ENCODE data around the gene GINS1.

GINS1 gene

GRCh38 chr20:25447671-25448070, 40.2 kb downstream of the GINS1 start:
- no peaks in the 10 kb centered on the region for H3K27me3 ChIP-seq (ENCODE audit: insufficient read depth, low read length)
- H2AFZ ChIP-seq (ENCODE audit: low read depth, low read length) = no peak overlapping the region
- no peaks in the 10 kb centered on the region for H3K4me1 ChIP-seq (ENCODE audit: insufficient read depth, low read length)
- peaks cover 3% of the 10 kb centered on the region for H3K9me3 ChIP-seq (ENCODE audit: low read length)
- no peak overlapping the region for H3K4me3 ChIP-seq (ENCODE audit: low read length)
- H3K36me3 ChIP-seq (ENCODE audit: insufficient read depth, low read length) = peaks cover 58% of the 10 kb centered on the region

GRCh38 chr20:25452333-25452732, 44.9 kb downstream of the GINS1 start:
- Histone ChIP-seq H3K4me3 (ENCODE audit: low read length) (no peak overlapping the region), H2AFZ (ENCODE audit: low read depth, low read length) (no peak overlapping the region), H3K9me3 (ENCODE audit: low read length) (peaks cover 3% of the 10 kb centered on the region), H3K36me3 (ENCODE audit: insufficient read depth, low read length) (peaks cover 56% of the 10 kb centered on the region), H3K4me1 (ENCODE audit: insufficient read depth, low read length) (no peaks in the 10 kb centered on the region), H3K27me3 (ENCODE audit: insufficient read depth, low read length) (no peaks in the 10 kb centered on the region)

DNA sequence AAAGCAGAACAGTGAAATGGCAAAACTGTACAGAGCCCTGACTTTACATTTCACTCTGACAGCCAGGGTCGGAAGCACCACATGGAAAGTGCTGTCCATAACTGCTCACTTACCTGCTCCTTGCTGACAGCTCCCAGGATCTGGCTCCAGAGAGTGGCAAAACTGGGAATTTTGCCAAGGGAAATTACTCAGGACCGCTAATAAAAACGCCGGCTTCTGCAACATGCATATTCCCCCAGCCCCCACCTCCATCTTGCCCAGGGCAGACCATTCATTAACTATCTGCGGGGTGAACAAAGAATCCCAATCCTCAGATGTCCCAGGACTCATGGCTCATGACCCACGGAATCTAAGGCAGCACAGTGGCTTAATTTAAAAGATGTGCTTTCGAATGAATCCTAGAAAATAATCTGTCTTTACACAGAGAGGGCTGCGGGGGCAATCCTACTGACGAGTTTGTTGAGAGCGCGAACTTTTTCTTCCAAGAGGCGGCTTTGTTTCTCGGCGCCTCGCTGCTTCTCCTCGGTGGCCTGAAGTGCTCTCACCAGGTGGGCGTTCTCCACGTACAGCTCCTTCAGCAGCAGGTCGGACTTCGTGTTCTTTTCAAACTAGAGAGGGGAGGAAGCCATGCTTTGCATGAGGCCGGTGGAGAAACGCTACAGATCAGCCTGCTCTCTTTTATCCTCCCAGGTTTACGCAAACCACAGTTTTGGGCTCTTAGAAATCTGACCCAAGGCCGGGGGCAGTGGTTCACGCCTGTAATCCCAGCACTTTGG, 45.8 kb downstream of the GINS1 start:
- Histone ChIP-seq H3K9me3 (ENCODE audit: low read length) (no peaks in the 10 kb centered on the region), H3K36me3 (ENCODE audit: insufficient read depth, low read length) (peaks cover 57% of the 10 kb centered on the region), H3K4me3 (ENCODE audit: low read length) (no peak overlapping the region), H3K4me1 (ENCODE audit: insufficient read depth, low read length) (no peaks in the 10 kb centered on the region), H2AFZ (ENCODE audit: low read depth, low read length) (no peak overlapping the region), H3K27me3 (ENCODE audit: insufficient read depth, low read length) (no peaks in the 10 kb centered on the region)

- no peaks in the 10 kb centered on the region for H3K9me3 ChIP-seq (ENCODE audit: low read length)
- H3K4me3 ChIP-seq (ENCODE audit: low read length) = no peak overlapping the region
- H3K36me3 ChIP-seq (ENCODE audit: insufficient read depth, low read length) = peaks cover 60% of the 10 kb centered on the region
- H3K27me3 ChIP-seq (ENCODE audit: insufficient read depth, low read length) = no peaks in the 10 kb centered on the region
- no peak overlapping the region for H2AFZ ChIP-seq (ENCODE audit: low read depth, low read length)
- H3K4me1 ChIP-seq (ENCODE audit: insufficient read depth, low read length) = no peaks in the 10 kb centered on the region
Measured at GRCh38 chr20:25454153-25454900, 46.9 kb downstream of the GINS1 start.

DNA sequence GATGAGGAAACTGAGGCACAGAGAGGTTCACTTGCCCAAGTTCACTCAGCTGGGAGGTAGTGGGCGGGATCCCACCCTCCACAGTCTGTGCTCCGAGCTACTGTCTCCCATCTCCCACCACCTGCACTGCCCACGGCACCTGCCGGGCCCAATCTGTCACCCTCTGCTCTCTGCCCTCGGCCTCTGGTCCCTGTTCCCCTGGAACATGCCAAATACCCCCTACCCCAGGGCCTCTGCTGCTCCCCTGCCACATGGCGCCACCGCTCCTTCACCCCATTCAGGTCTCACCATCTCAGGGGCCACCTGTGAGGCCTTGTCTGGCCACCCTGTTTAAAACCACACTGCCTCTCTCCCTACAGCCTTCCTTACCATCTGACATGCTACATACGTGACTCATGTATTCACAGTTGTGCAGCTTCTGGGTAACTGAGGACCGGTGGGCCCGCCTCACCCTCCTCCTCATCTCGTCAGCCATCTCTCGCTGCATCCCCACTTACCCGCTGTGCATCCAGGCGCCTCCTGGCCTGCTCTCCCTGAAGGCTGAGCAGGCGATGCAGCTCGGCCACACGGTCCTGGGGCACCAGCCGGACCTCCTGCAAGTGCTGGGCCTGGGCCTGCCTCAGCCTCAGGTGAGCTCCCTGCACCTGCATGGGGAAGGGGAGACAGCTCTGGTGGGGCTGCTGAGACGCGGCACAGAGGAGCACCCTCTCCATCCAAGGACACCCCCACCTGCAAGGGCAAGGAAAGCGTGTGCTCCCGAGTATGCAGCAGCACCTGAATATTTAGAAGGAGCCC, 50.6 kb downstream of the GINS1 start:
- H3K27me3 ChIP-seq (ENCODE audit: insufficient read depth, low read length) = no peaks in the 10 kb centered on the region
- H3K4me3 ChIP-seq (ENCODE audit: low read length) = no peak overlapping the region
- no peaks in the 10 kb centered on the region for H3K4me1 ChIP-seq (ENCODE audit: insufficient read depth, low read length)
- H3K9me3 ChIP-seq (ENCODE audit: low read length) = no peaks in the 10 kb centered on the region
- H2AFZ ChIP-seq (ENCODE audit: low read depth, low read length) = no peak overlapping the region
- peaks cover 78% of the 10 kb centered on the region for H3K36me3 ChIP-seq (ENCODE audit: insufficient read depth, low read length)

GRCh38 chr20:25459111-25459830, 51.8 kb downstream of the GINS1 start:
- Histone ChIP-seq H3K9me3 (ENCODE audit: low read length) (no peaks in the 10 kb centered on the region), H3K4me3 (ENCODE audit: low read length) (no peak overlapping the region), H2AFZ (ENCODE audit: low read depth, low read length) (no peak overlapping the region), H3K4me1 (ENCODE audit: insufficient read depth, low read length) (no peaks in the 10 kb centered on the region), H3K27me3 (ENCODE audit: insufficient read depth, low read length) (no peaks in the 10 kb centered on the region), H3K36me3 (ENCODE audit: insufficient read depth, low read length) (peaks cover 78% of the 10 kb centered on the region)

DNA sequence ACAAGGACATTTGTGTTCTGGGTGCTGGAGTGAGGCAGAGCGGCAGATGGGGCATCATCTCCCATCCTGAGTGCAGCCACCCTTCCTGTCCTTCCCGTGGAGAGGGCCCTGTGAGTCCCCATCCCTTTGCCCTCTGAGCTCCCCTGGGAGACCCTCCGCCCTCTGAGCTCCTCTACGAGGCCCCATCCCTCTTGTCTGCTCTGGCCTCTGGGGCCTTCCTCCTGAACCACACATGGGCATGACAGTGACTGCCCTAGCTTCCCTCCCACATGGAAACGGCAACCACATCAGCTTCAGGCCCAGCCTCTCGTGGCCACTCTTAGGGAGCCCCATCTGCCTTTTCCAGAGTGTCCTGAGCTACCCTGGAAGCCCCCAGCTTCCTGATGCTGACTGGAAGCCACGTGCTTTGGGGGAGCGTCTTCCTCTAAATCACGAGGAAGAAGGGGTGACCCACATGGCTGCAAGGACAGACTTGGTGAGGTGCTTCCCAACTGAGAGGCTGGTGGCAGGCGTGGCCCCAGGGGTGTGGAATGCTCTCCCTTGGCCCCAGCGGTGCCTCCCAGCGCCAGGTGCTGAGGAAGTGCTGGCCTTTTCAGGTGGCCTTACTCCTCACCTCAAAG, 52.6 kb downstream of the GINS1 start:
- Histone ChIP-seq H3K9me3 (ENCODE audit: low read length) (no peaks in the 10 kb centered on the region), H3K36me3 (ENCODE audit: insufficient read depth, low read length) (peaks cover 78% of the 10 kb centered on the region), H3K4me3 (ENCODE audit: low read length) (no peak overlapping the region), H2AFZ (ENCODE audit: low read depth, low read length) (no peak overlapping the region), H3K27me3 (ENCODE audit: insufficient read depth, low read length) (no peaks in the 10 kb centered on the region), H3K4me1 (ENCODE audit: insufficient read depth, low read length) (no peaks in the 10 kb centered on the region)

DNA sequence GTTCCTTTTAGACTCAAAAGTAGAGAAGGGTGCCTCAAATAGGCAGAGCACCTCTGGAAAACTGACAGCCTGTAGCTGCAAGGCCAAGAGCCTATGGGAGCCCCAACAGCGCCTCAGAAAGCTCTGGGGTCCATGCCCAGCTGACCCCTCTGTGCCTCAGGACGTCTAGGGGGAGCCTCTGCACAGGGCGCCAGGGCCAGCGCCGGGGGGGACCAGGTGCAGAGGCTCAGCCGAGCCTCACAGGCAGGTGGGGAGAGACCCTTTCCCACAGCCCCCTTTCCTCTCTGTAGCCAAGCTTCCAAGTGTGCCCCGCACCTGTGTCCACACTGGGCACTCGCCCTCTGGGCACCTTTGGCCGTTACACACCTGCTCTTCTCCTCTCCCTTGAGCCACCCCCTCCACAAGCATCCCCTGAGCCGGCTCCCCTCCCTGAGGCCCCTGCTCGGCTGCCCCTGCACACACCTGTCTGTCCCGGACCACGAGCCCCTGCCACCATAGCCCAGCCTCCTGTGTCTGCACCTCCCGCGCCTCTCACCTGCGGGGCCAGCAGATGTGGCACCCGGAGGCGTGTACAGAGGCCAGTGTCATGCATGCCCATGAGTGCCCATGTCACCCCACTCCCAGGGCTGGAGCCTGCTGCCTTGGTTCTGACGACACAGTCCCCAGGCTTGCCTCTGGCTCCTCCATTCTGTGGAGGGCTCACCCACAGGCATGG, 53.2 kb downstream of the GINS1 start:
- Histone ChIP-seq H3K27me3 (ENCODE audit: insufficient read depth, low read length) (no peaks in the 10 kb centered on the region), H3K4me1 (ENCODE audit: insufficient read depth, low read length) (no peaks in the 10 kb centered on the region), H2AFZ (ENCODE audit: low read depth, low read length) (no peak overlapping the region), H3K4me3 (ENCODE audit: low read length) (no peak overlapping the region), H3K36me3 (ENCODE audit: insufficient read depth, low read length) (peaks cover 79% of the 10 kb centered on the region), H3K9me3 (ENCODE audit: low read length) (no peaks in the 10 kb centered on the region)

GRCh38 chr20:25461281-25461650, 53.8 kb downstream of the GINS1 start:
- Histone ChIP-seq H3K9me3 (ENCODE audit: low read length) (no peaks in the 10 kb centered on the region), H3K4me3 (ENCODE audit: low read length) (no peak overlapping the region), H3K4me1 (ENCODE audit: insufficient read depth, low read length) (no peaks in the 10 kb centered on the region), H2AFZ (ENCODE audit: low read depth, low read length) (no peak overlapping the region), H3K27me3 (ENCODE audit: insufficient read depth, low read length) (no peaks in the 10 kb centered on the region), H3K36me3 (ENCODE audit: insufficient read depth, low read length) (peaks cover 80% of the 10 kb centered on the region)

DNA sequence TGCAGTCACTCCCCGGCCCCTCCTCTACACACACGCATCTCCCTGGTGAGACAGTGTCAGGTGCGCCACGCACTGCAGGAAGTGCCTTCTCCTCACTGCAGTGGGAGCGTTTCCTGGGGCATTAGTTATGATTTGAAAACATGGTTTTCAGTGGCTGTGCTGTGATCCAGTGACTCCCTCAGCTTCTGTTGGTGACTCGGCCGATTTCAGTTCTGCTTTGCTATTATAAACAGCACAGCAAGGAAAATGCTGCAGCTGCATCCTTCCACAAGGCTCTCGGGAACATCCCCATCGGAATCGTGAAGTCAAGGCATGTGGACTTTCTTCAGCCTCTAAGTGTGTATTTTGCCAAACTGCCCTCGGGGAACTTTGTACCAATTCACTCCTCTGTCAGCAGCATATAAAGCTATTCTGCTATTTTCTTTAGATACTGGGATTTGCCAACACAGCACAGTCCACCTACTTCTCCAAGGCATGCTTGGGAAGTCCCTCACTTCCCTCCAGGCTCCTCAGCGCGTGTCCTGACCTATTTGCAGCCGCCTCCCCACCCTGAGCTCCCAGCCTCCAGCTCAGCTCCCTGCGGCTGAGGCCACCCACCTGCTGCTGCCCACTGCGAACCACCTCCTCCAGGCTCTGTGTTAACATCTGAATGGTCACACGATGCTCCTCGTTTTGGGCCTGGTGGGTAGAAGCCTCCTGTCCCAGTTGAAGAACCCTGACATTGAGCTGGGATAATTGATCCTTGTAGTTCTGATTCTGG, 54.5 kb downstream of the GINS1 start:
- H3K4me3 ChIP-seq (ENCODE audit: low read length) = no peak overlapping the region
- H3K36me3 ChIP-seq (ENCODE audit: insufficient read depth, low read length) = peaks cover 83% of the 10 kb centered on the region
- H3K4me1 ChIP-seq (ENCODE audit: insufficient read depth, low read length) = no peaks in the 10 kb centered on the region
- H3K27me3 ChIP-seq (ENCODE audit: insufficient read depth, low read length) = no peaks in the 10 kb centered on the region
- H3K9me3 ChIP-seq (ENCODE audit: low read length) = no peaks in the 10 kb centered on the region
- H2AFZ ChIP-seq (ENCODE audit: low read depth, low read length) = no peak overlapping the region

GRCh38 chr20:25464501-25465242, 57.2 kb downstream of the GINS1 start:
- Histone ChIP-seq H3K36me3 (ENCODE audit: insufficient read depth, low read length) (peaks cover 80% of the 10 kb centered on the region), H3K4me1 (ENCODE audit: insufficient read depth, low read length) (no peaks in the 10 kb centered on the region), H2AFZ (ENCODE audit: low read depth, low read length) (no peak overlapping the region), H3K27me3 (ENCODE audit: insufficient read depth, low read length) (no peaks in the 10 kb centered on the region), H3K9me3 (ENCODE audit: low read length) (no peaks in the 10 kb centered on the region), H3K4me3 (ENCODE audit: low read length) (no peak overlapping the region)

All from neuron (in vitro differentiated cells).